Umbilical cord (tissue), 2 donors: ENCODE data around the gene CAB39. TPM values are rescaled to one million over a fixed set of nuclear protein-coding genes. Genes with fewer than 3 reads are reported as not detected.

Source experiments
- DNase-seq: peaks from one replicate; pipeline ENCODE4 v3.0.0-alpha.2; 2015; ENCODE audit warnings: low spot score
- total RNA-seq: library from RNA; depleted of rRNA; stranded (reverse); fragments of >200 nt; gene quantifications from one replicate; pipeline ENCODE4 v1.2.3, GENCODE V29; 2014; ENCODE audit warnings: low replicate concordance; ENCODE audit not compliant: insufficient read depth

CAB39 gene
- total RNA-seq, 1 donor from 2014 or later: 66.4 TPM

DNA sequence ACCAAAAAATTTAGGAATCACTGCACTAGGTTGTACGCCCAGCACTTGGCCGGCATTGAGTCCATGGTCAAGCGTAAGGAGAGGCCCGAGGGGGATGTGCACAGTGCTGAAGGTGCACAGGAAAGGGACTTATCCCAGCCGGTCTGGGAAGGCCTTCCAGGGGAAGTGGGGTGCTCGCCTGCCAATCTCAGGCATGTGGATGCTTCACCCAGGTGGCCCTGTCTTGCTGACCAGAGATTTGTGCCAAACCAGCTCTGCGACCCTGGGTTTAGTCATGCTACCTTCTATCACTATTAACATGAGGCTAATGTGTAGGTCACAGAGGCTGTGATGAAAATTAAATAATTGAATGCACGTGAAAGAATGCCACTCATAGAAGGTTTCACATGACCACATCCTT is 150.4 kb downstream of the CAB39 start:
- no peak for DNase-seq

- DNase-seq: no peak
These were observed 150.9 kb downstream of the CAB39 start for GRCh38 chr2:230863442-230864121.

GRCh38 chr2:230864122-230864604 is 151.5 kb downstream of the CAB39 start:
- DNase-seq: no peak

GRCh38 chr2:230864605-230865306 is 152.1 kb downstream of the CAB39 start, which contains the start of gene ITM2C:
ITM2C (plus strand) TSS chr2:230864942; CDS start chr2:230865026, 84 bp downstream.
- DNase-seq: peak; percentile 81

DNA sequence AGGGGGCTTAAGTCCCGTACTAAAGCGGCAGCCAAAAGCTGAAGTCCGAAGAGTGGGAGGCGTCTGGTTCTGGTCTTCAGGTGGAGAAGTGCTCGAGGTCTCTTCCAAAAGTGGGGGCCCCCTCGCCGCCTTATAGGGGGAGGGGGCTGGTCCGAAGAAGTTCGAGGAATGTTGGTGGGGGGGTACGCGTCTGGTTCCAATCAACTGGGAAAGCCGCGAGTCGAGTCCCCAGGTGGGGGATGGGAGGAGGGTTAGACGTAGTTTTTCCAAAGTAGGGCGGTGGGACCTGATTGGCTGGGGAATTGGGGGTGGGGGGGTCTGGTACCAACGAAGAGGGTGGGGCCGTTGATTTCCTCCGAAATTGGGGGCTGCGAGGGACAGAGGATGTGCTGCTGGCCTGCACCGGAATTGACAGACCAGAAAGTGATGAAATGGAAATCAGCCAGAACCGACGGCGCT is 152.7 kb downstream of the CAB39 start:
- peak; percentile 30 for DNase-seq

DNA sequence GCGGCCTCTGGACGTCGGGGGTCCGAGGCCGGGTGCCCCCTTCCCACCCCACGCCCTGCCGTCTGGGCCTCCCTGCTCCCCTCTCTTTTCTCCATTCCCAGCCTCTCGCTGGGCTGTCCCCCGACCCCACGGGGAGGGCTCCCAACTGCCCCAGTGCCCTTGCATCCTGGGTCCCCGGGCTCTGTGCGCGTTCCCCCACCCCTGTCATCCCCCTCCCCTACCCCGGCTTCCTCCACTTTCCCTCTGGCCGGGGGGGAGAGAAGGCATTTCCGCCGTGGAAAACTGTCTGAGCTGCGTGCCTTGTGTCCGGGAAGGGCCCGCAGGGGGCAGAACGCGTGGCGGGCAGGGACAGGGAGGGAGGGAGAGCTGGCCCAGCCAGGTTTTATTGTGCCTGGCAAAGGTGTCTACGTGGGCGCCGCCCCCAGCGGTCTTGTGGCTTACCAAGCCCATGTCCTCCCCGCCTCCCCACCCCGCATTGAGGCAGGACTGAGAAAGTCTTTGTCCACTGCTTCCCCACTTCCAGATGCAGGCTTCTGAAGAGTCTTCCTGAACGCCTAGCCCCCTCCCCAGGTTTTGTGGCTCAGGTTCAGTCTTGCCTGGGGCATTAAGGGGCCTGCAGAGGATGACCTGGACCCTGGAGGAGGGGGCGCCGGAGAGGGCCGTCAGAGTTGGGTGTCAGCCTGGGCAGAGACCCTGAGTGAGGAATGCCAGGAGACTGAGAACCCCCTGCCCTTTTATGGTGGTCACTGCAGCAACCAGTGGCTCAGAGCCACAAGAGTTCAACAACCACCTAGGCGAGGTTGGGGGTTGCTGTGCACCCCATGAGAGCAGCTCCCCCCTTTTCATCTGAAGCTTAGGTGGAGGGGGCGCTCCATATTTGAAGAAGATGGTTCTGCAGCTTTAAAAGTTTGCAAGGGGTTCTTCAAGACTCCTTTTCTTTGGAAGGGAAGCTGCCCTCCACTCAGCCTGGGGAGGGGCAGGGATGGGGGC is 153.4 kb downstream of the CAB39 start:
- DNase-seq: peak; percentile 63

DNA sequence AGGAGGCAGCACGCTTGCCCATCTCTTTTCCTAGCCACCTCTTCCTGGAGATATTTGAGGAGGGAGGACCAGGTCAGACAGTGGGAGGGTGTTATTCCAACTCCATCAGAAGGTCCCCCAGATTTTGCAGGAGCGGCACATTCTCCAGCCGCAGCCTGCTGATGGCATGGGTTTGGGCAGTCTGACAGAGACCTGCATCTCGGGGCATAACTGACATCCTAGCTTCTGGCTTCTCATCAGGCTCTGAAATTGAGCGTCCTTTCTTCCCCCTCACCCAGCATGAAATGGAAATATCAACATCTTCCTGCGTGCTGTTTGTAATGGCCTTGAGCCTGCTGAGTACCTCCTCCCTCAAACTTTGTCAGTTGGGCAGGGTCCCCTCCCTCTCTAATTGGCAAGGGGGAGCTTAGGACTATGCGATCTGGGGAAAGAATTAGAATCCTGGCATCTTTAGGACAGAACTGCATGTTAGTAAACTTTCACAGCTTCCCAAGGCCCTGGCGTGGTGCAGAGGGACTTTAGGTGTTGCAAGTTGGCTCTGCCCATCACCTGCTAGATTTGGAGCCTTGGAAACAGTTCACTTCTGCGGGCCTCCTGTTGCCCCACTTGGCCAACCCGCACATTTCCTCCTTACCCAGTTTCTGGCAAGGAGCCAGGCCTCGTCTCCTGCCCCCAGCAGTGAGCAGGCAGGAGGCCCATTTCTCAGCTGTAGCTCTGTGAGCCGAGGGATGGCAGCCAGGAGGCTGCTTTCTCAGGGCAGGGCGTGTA is 154.3 kb downstream of the CAB39 start:
- peak; percentile 42 for DNase-seq

- DNase-seq: peak; percentile 62
These were observed 155.7 kb downstream of the CAB39 start for GRCh38 chr2:230868161-230868946.

- DNase-seq: peak; percentile 61
These were observed 156.6 kb downstream of the CAB39 start for GRCh38 chr2:230868947-230869913.

GRCh38 chr2:230869914-230870543 is 157.4 kb downstream of the CAB39 start:
- DNase-seq: peak; percentile 39

Other genes with a start within 250 kb of the CAB39 start
- gene ITM2C, start 152.1 kb downstream of the CAB39 start, total RNA-seq: 128 TPM
- gene GPR55, start 212.4 kb downstream of the CAB39 start, total RNA-seq: 0.96 TPM